Hindlimb muscle (tissue), 1 donor: ENCODE data around the gene SNRPD3. TPM values are rescaled to one million over a fixed set of nuclear protein-coding genes. Genes with fewer than 3 reads are reported as not detected.
"Not testable (repeated sequence)": the region's sequence is repeated elsewhere in the genome, so short reads cannot be mapped to it uniquely, and the experiment has no call there.

Experiments
- DNase-seq: peaks from one replicate; pipeline ENCODE4 v3.0.0-alpha.2; 2013
- polyA plus RNA-seq: library from polyadenylated mRNA; unstranded; fragments of 120-200 nt; gene quantifications from one replicate; pipeline ENCODE4 v1.2.1, GENCODE V29; 2013; ENCODE audit not compliant: insufficient read length

The SNRPD3 gene
- polyA plus RNA-seq, result 110 TPM

DNA sequence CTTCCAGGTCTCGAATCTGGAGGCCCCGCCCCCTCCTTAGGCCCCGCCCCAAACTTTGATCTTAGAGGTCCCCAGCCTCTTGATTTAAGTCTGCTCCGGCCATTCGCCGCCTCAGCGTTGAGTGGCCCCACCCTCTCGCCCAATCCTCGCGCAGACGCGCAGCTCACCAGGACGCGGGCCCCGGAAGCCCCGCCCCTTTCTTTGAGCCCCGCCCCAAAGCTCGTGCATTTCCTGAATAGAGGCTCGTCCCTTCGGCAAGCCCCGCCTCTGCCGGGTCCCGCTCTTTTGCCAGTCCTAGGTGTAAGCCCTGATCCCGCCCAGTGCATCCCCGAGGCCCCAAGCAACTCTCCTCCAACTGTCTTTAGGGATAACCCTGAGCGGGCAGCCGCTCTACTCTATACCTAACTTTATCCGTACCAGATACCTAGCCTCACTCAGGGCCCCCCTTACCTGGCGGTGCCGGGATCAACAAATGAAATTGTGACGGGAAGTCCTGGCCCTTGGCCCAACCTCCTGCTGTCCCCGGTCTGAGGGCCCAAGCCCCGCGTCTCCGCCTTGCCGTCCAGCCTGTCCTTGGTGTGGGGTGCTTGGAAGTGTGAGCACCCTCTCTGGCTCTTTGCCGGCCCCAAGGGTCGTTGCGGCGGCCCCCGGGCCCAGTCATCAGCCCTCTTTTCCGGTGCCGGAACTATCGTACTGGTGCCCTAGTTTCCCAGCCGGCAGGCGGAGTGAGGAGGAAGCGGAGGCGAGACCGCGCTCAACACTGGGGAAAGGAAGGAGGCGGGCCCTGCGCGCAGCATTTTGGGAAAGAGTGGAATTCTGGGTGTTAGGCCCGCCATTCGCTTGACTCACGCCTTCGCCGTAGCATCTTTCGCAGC, at the start of gene SNRPD3:
SNRPD3 (plus strand) TSS at position 835 of the 875 bp plus-strand sequence. CDS start 1,676 bp downstream, outside the sequence.
- DNase-seq, result peak; percentile 99

DNA sequence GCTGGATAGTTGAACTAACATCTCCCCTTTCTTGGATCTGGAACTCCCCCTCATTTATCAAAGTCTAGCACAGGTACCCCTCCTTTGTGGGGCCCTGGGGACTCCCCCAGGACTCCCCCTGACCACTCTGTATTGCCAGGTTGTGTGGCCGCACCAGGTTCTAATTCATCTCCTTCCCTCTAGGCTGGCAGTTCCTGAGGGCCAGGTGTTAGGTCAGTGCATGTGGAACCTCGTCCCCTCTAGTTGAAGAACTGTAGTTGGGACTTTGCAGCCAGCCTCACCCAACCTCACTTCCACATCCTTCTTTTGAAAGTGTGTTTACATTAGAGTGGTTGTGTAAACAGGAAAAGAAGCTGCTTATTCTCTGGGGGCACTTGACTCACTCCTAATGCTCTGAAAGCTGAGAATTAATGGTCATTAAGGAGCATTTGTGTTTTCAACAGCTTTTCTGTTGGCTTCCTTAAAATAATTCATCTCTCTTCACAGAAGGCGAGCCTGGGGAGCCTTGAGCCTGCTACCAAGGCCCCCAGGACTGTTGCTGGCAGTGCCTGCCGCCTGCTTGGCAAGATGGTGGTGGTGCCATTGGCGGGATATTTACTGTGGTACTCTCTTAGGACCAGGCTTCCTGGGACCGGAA, 48.9 kb upstream of the SNRPD3 start:
- no peak for DNase-seq

DNA sequence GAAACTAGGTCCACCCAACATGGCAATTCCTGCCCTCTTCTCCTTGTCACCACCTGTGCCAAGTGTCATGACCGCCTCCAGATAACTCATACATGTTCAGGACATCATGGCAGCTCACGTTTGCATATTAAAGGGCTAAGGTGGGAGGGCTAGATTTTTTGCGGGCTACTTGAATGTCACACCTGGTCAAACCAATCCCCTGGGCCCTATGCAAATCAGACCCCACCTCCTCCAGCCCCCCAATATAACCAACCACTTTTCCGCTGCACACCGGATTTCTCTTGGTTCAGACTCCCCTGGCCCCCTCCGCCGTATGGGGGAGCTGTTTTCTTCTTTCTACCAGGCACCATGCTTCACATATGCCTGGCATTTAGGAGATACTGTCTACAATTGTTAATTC, 48.1 kb upstream of the SNRPD3 start:
- no peak for DNase-seq

DNA sequence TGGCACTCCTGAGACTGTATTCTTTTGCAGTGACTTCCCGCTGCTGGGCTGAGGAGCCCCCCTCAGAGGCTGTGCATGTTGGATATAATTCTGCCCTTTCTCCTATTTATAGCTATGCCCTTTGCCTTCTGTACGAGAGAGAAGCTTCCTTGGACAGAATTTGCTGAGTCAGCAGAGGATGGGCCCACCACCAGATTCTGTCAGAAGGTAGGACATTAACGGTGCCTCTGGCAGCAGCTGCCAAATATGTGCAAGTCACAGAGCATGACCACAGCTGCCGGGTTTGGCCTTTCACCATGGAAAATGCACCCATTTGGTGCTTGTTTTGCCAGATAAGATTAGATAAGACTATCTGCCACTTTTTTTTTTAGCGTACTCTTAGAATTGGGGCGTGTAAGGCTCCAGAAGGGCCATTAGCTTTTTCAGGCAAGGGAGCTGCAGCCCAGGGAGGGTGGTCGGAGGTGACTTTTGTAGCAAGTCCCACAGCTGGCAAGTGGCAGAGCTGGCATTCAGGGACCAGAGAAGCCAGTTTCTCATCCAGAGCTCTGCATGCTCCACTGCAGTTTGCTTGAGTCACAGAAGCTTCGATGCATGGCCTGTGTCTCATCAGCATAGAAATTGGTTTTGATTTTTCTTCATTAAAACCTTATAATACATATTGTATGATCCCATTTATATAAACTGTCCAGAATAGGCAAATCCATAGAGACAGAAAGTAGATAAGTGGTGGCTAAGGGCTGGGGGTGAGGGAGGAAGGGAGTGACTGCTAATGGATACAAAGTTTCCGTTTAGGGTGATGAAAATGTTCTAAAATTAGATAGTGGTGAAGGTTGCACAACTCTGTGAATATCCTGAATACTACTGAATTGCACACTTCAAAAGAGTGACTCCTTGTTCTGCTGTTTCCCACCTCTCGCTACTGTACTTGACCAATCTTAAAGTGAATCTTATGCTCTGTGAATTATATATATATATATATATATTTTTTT, 44.9 kb upstream of the SNRPD3 start:
- DNase-seq, result no peak

DNA sequence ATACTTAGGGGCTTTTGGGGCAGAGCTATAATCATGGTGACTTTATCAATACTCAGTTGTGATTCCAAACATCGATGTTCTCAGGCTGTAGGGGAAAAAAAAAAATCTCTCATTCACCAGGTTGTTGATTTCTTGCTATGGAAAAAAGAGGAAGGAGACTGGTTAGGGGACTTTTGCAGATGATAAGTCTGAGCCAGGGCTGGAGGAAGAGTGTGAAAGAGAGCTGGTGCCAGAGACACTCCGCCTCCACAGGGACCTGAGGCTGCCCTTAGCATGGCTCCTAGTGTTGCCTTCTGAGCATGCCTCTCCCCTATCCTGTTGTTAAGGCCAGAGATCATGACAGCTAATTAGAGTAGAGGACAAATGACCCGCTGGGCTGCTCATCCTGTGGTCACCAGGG, 43.8 kb upstream of the SNRPD3 start:
- no peak for DNase-seq

DNA sequence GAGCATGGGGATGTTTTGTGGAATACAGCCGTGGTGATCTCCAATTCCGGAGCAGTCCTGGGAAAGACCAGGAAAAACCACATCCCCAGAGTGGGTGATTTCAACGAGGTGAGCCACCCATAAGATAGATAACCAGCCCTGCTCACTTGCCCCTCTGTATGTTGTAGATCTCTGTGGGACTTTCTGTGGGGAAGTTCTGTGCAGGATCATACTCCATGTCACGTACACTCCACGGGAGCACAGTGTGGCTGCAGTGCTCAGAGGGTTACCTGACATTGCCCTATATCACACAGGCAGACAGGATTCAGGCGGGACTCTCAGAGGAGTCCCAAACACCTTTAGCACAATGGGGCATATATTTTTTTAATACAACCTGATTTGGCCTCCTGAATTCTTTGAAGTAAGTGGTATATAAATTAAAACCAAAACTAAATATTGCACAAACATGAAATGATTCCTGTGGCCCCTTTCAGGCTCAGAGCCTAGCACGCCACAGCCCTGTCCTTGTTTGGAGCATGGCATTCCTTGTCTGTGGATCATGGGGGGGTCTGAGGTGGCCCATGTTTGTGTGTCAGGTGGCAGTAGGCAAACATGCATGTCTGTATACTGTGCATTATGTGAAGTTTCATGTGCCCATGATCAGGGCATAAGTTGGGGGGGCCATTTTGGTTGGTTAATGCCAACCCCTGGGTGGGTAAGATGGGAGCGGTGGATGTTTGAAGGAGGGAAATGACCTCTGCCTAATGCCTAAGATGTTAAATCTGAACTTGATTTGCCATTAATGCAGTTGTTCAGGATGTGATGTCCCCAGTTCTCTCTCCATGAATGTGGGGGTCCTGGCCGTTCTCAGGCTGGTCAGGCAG, 42.2 kb upstream of the SNRPD3 start:
- no peak for DNase-seq

DNA sequence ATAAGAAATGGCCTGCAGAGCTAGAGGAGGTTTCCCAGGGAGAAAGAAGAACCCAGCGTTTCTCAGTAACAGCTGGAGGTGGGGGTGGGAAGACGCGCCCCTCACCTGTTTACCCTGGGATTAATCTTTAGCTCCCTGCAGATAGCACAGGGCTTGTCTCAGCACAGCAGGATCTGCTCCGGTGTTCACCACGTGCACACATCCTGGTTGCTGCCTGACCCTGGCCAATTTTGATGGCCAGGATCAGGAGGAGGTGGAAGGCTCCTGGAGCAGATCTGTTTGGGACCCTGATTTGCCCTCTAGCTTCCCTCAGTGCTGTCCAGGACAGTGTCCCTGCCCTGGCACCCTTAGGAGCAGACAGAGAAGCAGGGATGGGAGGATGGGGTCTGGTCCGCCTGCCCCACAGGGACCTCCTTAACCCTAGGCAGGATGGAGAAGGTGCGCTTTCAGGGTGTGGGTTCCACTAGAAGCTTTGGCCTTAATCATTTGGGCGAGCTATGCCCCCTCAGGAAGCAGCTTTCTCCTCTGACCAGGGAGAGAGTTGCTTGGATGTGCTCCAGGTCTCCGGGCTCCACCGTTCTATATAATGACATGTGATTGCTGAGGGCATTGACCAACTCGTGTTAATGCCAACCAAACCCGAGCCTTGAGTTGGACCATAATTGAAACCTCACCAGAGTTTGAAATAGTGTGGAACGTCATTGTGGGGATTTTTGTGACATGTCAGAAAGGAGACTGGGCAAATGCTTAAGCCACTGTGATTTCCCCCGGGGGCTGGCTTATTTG, 41.4 kb upstream of the SNRPD3 start:
- DNase-seq, result no peak

DNA sequence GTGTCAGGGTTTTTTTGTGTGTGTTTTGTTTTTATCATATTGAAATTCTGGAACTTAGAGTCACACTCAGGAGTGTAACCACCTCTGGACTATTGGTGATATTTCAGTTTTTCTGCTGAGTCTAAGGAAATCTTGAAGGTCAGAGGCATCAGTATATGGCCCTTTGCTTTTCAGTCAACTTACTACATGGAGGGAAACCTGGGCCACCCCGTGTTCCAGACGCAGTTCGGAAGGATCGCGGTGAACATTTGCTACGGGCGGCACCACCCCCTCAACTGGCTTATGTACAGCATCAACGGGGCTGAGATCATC, 40.8 kb upstream of the SNRPD3 start:
- no peak for DNase-seq

DNA sequence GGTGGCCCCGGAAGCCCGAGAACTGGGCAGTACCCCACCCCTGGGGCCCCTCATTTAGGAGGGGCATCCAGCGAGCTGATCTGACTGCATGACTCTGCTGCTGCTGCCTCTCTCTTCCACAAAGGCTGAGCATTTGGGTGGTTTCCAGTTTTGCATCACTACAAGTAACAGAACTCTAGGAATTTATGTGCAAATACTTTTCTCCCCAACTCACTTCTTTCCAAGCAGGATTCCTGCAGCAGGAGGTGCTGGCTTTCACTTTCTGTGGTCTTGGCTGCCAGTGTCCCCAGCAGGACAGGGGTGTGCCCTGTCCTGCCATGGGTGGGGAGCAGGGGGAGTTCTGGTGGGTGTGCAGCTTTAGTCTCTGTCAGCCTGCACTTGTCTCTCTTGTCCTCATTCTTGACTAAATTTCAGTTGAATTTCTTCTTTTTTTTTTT, 39.5 kb upstream of the SNRPD3 start:
- DNase-seq, result peak; percentile 77

DNA sequence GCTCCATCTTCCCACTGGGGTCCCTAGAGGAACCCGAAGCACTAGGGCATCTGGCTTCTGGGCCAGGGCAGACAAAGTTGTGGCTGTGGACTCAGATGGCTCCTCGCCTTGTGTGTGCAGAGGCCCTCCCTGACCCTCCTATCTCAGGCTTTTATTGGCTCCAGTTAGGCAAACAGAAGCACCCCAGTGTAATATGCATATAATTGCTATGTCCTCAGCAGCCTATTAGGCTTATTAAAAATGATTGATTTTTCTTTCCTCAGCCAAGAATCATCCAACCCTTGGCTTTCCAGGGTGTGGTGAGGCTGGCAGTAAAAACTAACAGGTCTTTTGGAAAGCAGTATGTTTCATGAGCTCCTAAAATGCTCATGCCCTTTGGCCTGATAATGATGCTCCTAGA, 38.4 kb upstream of the SNRPD3 start:
- no peak for DNase-seq

DNA sequence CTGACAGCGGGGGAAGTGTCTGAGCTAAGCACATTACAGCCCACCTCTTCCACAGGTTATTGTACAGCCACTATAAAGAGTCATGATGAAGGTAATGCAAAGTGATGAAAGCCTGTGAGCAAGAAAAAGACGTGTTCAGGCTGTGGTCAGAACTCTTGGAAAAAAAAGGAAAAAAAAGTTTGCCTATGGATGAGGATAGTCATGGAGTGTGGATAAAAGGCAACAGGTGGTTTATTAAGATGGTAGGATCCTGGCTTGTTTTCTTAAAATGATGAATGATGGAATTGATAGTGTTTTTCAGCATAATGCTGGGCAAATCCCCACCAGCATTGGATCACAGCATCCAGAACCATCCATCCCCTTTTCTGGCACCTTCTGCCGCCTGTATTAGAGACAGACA, 37.6 kb upstream of the SNRPD3 start:
- no peak for DNase-seq

DNA sequence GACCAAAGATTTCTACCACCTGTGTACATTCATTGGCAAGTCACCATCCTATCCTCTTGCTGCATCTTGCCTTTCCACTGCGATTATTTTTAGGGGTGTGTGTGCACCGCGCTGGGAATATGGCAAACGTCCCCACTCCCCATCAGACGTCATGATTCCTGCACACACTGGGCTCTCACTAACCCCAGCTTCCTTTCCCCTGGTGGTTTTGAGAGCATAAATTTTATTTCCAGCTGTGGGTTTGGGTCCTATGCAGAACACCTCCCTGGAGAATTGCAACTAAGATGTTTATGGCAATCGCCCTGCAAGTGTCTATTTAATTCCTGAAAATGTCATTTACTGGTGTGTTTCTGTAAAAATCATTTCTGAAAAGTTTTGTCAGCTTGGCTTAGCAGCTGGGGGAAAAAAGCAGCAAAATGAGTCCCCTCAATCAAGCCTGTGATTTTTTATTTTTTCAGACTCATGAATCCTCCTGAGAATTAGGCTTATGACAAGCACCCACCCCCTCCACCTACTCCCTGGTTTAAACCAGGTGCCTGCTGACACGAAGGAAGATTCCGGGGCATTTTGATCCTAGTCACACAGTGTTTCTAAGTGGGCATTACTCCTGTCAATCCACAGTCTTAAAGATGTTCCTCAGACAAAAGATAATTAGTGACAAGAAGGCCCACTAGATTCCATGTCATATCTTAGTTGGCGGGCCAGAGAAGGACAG, 36.9 kb upstream of the SNRPD3 start:
- no peak for DNase-seq

DNA sequence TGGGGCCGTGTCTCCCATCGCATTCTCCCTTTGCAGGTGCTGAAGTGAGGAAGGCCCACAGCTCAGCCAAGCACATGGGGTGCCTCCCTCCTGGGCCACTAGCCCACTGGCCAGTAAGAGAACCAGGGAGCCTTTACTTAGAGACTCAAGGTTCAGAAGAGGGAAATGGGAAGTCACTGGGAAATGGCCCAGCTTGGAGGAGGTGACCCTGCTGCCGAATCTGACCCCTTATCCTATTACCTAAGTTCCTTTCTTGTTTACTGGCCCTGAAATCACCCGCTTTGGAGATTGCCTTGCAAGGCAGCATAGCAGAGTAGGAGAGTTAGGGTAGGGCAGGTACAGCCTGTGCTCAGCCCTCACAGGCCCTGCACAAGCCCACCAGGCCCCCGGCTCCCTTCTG, 36.3 kb upstream of the SNRPD3 start:
- no peak for DNase-seq

DNA sequence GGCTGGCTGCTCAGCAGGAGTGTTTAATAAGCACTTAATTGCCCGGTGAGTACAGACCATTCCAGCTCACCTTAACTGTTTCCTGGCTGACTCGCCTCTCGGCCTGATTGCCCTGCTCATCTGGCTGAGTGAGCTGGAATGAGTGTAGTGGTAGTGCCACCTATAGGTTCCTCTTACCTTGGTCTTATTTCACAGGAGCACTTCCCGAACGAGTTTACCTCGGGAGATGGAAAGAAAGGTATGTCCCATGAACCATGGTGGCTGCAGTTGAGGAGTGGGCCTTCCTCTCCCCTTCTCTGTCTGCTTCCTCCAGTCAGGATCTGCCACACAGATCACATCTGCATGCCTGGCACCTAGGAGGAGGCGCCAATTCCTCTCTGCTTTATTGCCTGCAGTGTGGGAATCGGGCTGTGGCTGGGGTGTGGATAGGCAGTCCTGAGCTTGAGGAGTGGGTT, 34.0 kb upstream of the SNRPD3 start:
- DNase-seq, result no peak

DNA sequence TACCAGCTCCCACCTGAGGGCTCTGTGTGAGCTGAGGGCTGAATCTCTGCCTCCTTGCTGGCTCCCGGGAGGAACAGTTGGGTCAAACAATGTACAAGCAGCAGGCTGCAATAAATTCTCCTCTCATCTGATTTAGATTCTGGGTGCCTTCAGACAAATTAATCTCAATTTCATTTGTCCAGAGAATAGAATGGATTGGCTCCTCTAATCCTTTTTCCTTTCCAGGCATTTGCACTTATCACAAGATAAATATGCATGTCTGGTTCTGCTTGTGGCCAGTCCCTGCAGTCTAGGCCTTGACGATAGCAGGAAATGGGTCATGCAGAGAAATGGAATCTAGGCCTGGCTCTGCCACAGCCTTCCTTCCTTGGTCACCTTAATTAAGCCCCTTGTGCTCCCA, 31.9 kb upstream of the SNRPD3 start:
- DNase-seq, result no peak

DNA sequence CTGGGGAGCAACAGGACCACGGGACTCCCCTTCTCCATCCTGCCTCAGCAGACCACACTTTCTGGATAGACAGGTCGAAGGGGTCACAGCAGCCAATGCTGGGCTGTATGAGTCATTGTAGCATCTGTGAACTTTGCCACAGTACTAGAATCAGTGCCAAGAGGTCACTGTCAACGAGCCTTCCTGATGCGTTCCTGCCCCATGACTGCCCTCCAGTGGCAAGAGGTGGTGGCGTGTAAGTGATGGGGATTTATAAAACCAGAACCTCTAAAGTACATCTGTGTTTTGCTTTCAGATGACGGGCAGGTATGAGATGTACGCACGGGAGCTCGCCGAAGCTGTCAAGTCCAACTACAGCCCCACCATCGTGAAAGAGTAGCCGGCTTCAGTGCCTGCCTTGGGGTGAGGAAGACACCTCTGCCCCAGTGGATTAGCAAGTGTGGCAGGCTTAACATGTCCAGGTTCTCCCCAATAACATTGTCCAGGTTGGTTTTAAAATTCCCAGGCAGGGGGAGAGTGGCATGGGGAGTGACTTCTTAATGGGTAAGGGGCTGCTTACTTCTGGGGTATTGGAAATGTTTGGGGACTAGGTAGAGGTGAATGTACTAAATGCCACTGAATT, 30.3 kb upstream of the SNRPD3 start:
- peak; percentile 59 for DNase-seq

DNA sequence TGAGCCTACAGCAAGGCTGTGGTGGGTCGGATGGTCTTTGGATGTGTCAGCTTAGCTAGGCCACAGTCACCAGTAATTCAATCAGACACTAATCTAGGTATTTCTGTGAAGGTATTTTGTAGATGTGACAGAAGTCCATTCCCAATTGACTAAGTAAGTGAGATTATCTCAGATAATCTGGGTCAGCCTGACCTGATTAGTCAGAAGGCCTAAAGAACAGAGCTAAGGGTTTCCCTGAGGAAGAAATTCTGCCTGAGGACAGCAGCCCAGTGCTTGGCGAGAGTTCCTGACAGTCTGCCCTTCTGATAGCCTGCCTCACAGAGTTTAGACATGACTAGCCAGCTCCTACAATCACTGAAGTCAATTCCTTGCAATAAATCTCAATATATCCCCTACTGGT, 29.6 kb upstream of the SNRPD3 start:
- DNase-seq, result no peak

DNA sequence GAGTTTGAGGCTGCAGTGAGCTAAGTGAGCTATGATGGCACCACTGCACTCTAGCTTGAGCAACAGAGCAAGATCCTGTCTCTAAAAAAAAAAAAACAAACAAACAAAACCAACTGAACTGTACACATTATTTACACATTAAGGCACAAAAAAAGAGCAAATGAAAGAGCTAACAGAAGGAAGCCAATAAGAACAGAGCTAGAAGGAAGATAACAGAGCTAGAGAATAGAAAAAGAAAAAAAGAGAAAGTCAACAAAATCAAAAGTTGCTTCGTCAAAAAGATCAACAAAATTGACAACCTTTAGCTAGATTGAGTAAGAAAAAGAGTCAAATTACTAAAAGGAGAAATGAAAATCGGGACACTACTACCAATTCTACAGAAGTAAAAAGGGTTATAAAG, 25.9 kb upstream of the SNRPD3 start:
- no peak for DNase-seq

DNA sequence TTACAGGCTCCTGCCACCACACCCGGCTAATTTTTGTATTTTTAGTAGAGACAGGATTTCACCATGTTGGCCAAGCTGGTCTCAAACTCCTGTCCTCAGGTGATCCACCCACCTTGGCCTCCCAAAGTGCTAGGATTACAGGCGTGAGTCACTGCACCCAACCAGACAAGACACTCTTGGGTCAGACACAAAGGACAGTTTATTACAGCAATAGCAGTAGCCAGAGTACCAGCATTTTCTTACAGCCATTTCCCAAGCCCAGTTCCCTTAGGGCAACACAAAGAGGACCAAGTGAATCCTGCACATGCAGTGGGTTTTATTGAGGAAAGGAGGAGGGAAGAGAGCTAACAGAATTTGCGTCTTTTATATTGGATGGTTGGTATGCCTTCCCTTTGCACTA, 24.8 kb upstream of the SNRPD3 start:
- not testable (repeated sequence) for DNase-seq

DNA sequence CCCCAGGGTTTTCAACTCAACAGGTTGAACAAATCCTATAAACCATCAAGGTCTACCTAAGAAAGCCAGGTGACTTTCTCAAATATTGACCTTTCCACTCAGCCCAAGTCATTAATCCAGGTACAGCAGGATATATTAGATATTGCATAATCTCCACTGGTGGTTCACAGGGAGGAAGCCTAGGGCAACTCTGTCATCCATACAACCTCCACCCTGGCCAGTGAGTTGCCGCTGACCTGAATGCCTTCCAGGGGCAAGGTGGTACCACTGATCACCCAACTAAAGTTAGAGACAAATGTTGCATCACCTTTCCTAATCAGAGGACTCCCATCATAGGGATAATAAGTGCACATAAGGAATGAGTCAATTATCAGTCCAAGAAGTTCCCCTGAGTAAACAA, 23.7 kb upstream of the SNRPD3 start:
- no peak for DNase-seq
